ENCODE data around the gene CAPRIN1. TPM values are rescaled to one million over a fixed set of nuclear protein-coding genes. Genes with fewer than 3 reads are reported as not detected.

Gene CAPRIN1, protein sequence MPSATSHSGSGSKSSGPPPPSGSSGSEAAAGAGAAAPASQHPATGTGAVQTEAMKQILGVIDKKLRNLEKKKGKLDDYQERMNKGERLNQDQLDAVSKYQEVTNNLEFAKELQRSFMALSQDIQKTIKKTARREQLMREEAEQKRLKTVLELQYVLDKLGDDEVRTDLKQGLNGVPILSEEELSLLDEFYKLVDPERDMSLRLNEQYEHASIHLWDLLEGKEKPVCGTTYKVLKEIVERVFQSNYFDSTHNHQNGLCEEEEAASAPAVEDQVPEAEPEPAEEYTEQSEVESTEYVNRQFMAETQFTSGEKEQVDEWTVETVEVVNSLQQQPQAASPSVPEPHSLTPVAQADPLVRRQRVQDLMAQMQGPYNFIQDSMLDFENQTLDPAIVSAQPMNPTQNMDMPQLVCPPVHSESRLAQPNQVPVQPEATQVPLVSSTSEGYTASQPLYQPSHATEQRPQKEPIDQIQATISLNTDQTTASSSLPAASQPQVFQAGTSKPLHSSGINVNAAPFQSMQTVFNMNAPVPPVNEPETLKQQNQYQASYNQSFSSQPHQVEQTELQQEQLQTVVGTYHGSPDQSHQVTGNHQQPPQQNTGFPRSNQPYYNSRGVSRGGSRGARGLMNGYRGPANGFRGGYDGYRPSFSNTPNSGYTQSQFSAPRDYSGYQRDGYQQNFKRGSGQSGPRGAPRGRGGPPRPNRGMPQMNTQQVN
- 100 to 1,000 TPM; 202 to 221 TPM for total RNA-seq

DNA sequence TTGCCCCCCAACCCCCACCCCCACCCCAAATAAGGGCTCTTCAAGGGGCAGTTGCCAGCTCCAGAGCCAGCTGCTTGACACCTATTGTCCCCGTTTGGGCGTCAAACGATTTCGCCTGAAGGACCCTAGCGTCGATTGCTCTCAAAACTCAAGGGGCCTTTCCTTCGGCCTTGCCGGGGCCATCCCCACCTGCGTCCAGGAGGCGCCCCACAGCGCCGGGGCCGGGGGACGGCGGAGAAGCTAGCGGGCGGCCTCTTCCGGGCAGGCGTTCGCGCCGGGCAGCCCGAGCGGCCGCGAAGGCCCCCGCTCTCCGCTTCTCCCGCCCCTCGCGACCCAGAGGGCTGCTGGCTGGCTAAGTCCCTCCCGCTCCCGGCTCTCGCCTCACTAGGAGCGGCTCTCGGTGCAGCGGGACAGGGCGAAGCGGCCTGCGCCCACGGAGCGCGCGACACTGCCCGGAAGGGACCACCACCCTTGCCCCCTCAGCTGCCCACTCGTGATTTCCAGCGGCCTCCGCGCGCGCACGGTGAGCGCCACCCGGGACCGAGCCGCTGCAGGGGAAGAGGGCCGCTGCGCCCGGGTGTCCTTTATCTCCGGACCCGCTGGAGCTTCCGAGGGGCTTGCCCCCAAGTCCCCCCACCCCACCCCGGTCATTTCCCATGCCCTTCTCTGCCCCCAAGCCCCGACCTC lies at the start of gene CAPRIN1:
TSS of gene CAPRIN1 (plus strand) at position 383 of the 687 bp plus-strand sequence. CDS start 690 bp downstream, outside the sequence.
- Mint-ChIP-seq H3K27me3 (peaks cover 6% of the 10 kb centered on the region), H3K4me3 (peak within 1 kb of the TSS; percentile 98), H3K4me1 (peaks cover 24% of the 10 kb centered on the region), H3K36me3 (ENCODE audit: low read depth) (peaks cover 20% of the 10 kb centered on the region), H3K27ac (peak within 1 kb of the TSS; percentile 96), H3K9me3 (no peaks in the 10 kb centered on the region)
- CTCF ChIA-PET: interaction anchor here (1.0 to 1.2 kb wide), 3 partner anchors 9 to 79 kb away, joined by 3 read pairs; no protein-coding TSS in a partner anchor
- DNase-seq: peak; percentile 85
- POLR2A ChIA-PET: interaction anchor here (0.6 to 1.7 kb wide), 3 partner anchors 54 to 133 kb away, joined by 3 to 10 read pairs (median 4); partner anchors contain the start of gene NAT10

- Mint-ChIP-seq H3K36me3 (ENCODE audit: low read depth) (no peaks in the 10 kb centered on the region), H3K4me1 (peaks cover 3% of the 10 kb centered on the region), H3K9me3 (no peaks in the 10 kb centered on the region), H3K4me3 (no peak overlapping the region), H3K27me3 (peaks cover 53% of the 10 kb centered on the region), H3K27ac (no peak overlapping the region)
- POLR2A ChIA-PET: no interaction called here
- CTCF ChIA-PET: interaction anchor here (1.0 kb wide), 1 partner anchor 14 kb away, joined by 4 read pairs; no protein-coding TSS in a partner anchor
- no peak for DNase-seq
These were observed 49.1 kb upstream of the CAPRIN1 start for GRCh38 chr11:34002420-34002819.

DNA sequence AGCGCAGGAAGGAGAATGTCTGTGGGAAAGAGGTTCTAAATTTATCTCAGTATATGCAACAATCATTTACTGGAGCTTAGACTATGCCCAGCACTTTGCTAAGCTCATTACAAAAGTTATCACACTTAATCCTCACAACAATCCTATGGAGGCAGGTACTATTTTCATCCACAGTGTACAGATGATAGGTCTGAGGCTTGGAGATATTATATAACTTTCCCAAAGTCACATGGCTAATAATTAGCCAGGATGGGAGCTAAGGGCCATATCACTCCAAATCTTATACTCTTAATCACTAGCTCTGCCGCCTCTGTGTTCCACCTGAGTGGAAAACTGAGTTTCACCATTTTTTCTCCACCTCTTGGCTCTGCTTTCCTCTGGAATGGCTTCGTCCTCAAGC lies 47.3 kb upstream of the CAPRIN1 start:
- CTCF ChIA-PET: no interaction called here
- Mint-ChIP-seq H3K27ac (no peak overlapping the region), H3K27me3 (peaks cover 43% of the 10 kb centered on the region)

GRCh38 chr11:34006876-34007275 lies 44.7 kb upstream of the CAPRIN1 start:
- Mint-ChIP-seq H3K27ac (no peak overlapping the region), H3K9me3 (no peaks in the 10 kb centered on the region)

More for the DNA sequence above, 47.3 kb upstream of the CAPRIN1 start:
- Mint-ChIP-seq H3K4me1 (no peaks in the 10 kb centered on the region), H3K36me3 (ENCODE audit: low read depth) (no peaks in the 10 kb centered on the region), H3K4me3 (no peak overlapping the region), H3K9me3 (no peaks in the 10 kb centered on the region)
- no peak for DNase-seq
- POLR2A ChIA-PET: no interaction called here

DNA sequence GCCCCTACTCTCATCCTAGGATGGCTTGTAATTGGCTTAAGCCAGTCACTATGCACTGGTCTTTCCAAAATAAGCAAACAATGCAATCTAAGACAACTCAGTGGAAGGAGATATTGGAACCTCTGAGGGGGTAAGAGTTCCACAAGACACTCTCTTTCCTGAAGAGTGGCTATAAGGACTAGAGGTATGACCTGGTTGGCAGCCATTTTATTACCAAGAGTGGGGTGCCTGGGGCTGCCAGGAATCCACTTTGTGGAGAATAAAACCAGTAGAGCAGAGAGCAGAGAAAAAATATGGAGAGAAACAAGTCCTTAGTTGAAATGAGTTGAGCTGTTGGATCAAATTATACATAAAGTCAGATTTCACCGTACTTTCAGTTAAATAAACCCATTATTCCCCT lies 38.8 kb upstream of the CAPRIN1 start:
- no peaks in the 10 kb centered on the region for H3K9me3 Mint-ChIP-seq
- H3K27me3 Mint-ChIP-seq: peaks cover 9% of the 10 kb centered on the region
- no peaks in the 10 kb centered on the region for H3K36me3 Mint-ChIP-seq (ENCODE audit: low read depth)
- H3K27ac Mint-ChIP-seq: no peak overlapping the region
- ChIA-PET CTCF (interaction anchor here (0.5 to 2.6 kb wide), 3 partner anchors 16 to 143 kb away, joined by 4 to 7 read pairs (median 5); no protein-coding TSS in a partner anchor), POLR2A (no interaction called here)
- H3K4me1 Mint-ChIP-seq: no peaks in the 10 kb centered on the region
- H3K4me3 Mint-ChIP-seq: no peak overlapping the region
- DNase-seq: no peak

More at GRCh38 chr11:34006876-34007275, 44.7 kb upstream of the CAPRIN1 start:
- no peaks in the 10 kb centered on the region for H3K4me1 Mint-ChIP-seq
- no peaks in the 10 kb centered on the region for H3K36me3 Mint-ChIP-seq (ENCODE audit: low read depth)
- ChIA-PET CTCF (interaction anchor here (0.5 to 2.7 kb wide), 4 partner anchors 9 to 63 kb away, joined by 3 to 11 read pairs (median 3); no protein-coding TSS in a partner anchor), POLR2A (no interaction called here)
- H3K4me3 Mint-ChIP-seq: no peak overlapping the region
- H3K27me3 Mint-ChIP-seq: peaks cover 32% of the 10 kb centered on the region
- DNase-seq: no peak

DNA sequence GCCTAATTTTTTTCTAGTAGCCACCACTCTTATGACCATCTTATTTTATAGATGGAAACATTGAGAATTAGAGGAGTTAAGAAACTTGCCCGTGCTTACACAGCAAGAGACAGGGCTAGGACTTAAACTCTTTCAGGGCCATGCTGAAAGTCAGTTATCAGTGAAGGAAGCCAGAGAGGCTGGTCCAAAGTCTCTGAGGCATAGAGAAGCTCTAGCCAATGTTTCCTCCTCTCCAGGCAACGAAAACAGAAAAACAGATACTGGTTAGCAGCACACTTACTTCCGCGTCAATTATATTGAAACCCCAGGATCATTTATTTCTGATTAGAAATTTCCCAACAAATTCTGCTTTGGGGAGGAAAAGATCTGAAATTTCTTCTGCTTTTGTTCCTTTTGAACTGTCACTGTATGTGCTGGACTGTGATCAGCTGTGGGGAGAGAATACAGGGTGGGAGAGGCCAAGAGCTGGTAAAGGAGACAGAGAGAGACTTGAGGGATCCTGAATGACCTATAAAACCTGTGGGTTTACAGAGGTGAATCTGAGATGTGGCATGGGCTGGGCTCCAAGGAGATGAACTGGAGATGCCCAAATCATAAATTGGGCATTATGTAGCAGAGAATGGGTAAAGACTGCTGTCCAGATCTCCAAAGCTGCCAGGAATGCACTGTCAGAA lies 37.5 kb upstream of the CAPRIN1 start:
- Mint-ChIP-seq H3K36me3 (ENCODE audit: low read depth) (no peaks in the 10 kb centered on the region), H3K4me3 (no peak overlapping the region), H3K4me1 (no peaks in the 10 kb centered on the region), H3K27ac (no peak overlapping the region), H3K27me3 (peaks cover 9% of the 10 kb centered on the region), H3K9me3 (no peaks in the 10 kb centered on the region)
- DNase-seq: no peak
- POLR2A ChIA-PET: no interaction called here
- CTCF ChIA-PET: interaction anchor here (0.5 kb wide), 1 partner anchor 717 kb away, joined by 3 read pairs; no protein-coding TSS in a partner anchor

- ChIA-PET CTCF (interaction anchor here (1.1 kb wide), 1 partner anchor 650 kb away, joined by 3 read pairs; no protein-coding TSS in a partner anchor), POLR2A (no interaction called here)
- H3K4me3 Mint-ChIP-seq: no peak overlapping the region
- H3K9me3 Mint-ChIP-seq: peaks cover 2% of the 10 kb centered on the region
- peak overlapping the region; percentile 54 for H3K27ac Mint-ChIP-seq
- DNase-seq: no peak
- no peaks in the 10 kb centered on the region for H3K4me1 Mint-ChIP-seq
- peaks cover 2% of the 10 kb centered on the region for H3K36me3 Mint-ChIP-seq (ENCODE audit: low read depth)
- peaks cover 2% of the 10 kb centered on the region for H3K27me3 Mint-ChIP-seq
These were observed 29.4 kb upstream of the CAPRIN1 start for GRCh38 chr11:34021977-34022735.

GRCh38 chr11:34026432-34026831 lies 25.1 kb upstream of the CAPRIN1 start:
- Mint-ChIP-seq H3K27me3 (peaks cover 6% of the 10 kb centered on the region), H3K27ac (no peak overlapping the region), H3K36me3 (ENCODE audit: low read depth) (peaks cover 2% of the 10 kb centered on the region), H3K9me3 (peaks cover 2% of the 10 kb centered on the region), H3K4me3 (no peak overlapping the region), H3K4me1 (no peaks in the 10 kb centered on the region)
- no peak for DNase-seq
- ChIA-PET CTCF (no interaction called here), POLR2A (no interaction called here)

- DNase-seq: no peak
- Mint-ChIP-seq H3K4me3 (no peak overlapping the region), H3K27me3 (peaks cover 5% of the 10 kb centered on the region), H3K36me3 (ENCODE audit: low read depth) (no peaks in the 10 kb centered on the region), H3K27ac (no peak overlapping the region), H3K4me1 (no peaks in the 10 kb centered on the region), H3K9me3 (no peaks in the 10 kb centered on the region)
- POLR2A ChIA-PET: no interaction called here
- CTCF ChIA-PET: interaction anchor here (0.6 to 1.8 kb wide), 4 partner anchors 14 to 440 kb away, joined by 3 read pairs; no protein-coding TSS in a partner anchor
These were observed 23.8 kb upstream of the CAPRIN1 start for GRCh38 chr11:34027516-34028408.

DNA sequence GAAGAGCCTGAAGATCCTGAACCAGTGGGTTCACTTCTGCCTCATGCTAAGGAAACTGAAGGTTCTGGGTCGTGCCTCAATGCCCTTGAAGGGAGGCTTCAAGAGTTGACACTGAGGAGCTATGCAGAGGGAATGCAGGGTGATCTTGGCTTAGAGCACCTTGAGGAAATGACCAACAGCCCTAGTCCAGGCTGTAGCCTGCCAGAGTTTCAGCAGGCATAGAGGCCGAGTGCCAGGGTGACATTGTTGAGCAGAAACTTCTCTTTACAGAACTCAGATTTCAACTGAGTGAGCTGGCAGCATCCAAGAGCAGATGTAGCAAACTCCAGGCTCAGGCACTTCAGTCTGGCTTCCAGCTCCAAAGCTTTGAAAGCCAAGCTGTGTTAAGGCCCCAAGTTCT lies 23.1 kb upstream of the CAPRIN1 start:
- Mint-ChIP-seq H3K27me3 (peaks cover 5% of the 10 kb centered on the region), H3K4me1 (no peaks in the 10 kb centered on the region), H3K4me3 (no peak overlapping the region), H3K9me3 (no peaks in the 10 kb centered on the region), H3K27ac (no peak overlapping the region), H3K36me3 (ENCODE audit: low read depth) (no peaks in the 10 kb centered on the region)
- ChIA-PET POLR2A (no interaction called here), CTCF (interaction anchor here (0.6 to 1.8 kb wide), 4 partner anchors 14 to 439 kb away, joined by 3 read pairs; no protein-coding TSS in a partner anchor)
- DNase-seq: no peak

DNA sequence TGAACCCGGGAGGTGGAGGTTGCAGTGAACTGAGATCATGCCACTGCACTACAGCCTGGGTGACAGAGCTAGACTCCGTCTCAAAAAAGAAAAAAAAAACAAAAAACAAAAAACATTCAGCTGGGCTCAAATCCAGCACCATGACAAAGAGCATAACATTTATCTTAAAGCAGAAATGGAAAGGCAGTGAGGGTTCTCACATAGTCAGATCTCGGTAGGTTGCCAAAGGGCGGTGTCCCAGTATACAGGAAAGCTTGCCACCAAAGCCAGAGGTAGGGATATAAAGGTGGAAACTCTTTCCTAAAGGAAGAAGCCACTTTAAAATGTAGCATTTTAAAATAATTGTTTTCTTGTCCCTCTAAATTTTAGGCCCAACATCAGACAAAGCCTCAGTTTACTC lies 22.4 kb upstream of the CAPRIN1 start:
- H3K4me3 Mint-ChIP-seq: no peak overlapping the region
- POLR2A ChIA-PET: no interaction called here
- DNase-seq: no peak
- CTCF ChIA-PET: interaction anchor here (1.6 to 1.8 kb wide), 2 partner anchors 17 to 439 kb away, joined by 3 to 4 read pairs; no protein-coding TSS in a partner anchor
- peaks cover 6% of the 10 kb centered on the region for H3K27me3 Mint-ChIP-seq
- H3K36me3 Mint-ChIP-seq (ENCODE audit: low read depth): no peaks in the 10 kb centered on the region
- H3K9me3 Mint-ChIP-seq: no peaks in the 10 kb centered on the region
- H3K27ac Mint-ChIP-seq: no peak overlapping the region
- peaks cover 2% of the 10 kb centered on the region for H3K4me1 Mint-ChIP-seq

Measured in activated CD4-positive, alpha-beta T cell treated with anti-CD3 and anti-CD28 coated beads, Interleukin-2, amount 10 ng/mL, durations not matched to agents 7 days and 5 days (primary cell).